Gastrocnemius medialis (tissue), 4 donors: Measurements from ENCODE around the gene ADORA3. TPM values are rescaled to one million over a fixed set of nuclear protein-coding genes. Genes with fewer than 3 reads are reported as not detected.

Source experiments
- ATAC-seq, 2 donors: fragments of 150-250 bp; one replicate each; pipeline ENCODE4 v1.9.1; 2016
- DNase-seq, 2 donors: peaks; one replicate each; pipeline ENCODE4 v3.0.0-alpha.2; 2019
- H3K27ac ChIP-seq, 4 donors: fragments of 200-600 bp; sonication (generic); 1 replicate in 1 of 4; 2 replicates in 3 of 4; pipeline ENCODE4 v1.5.1; 2016 to 2018; ENCODE audit warnings: mild to moderate bottlenecking in 2 of 4, moderate library complexity in 1 of 4
- H3K27me3 ChIP-seq, 3 donors: fragments of 200-600 bp; sonication (generic) in 2 of 3; 1 replicate in 1 of 3; 2 replicates in 2 of 3; pipeline versions ENCODE4 v1.5.1 to v1.6.0; 2016 to 2019; ENCODE audit warnings: mild to moderate bottlenecking in 1 of 3, moderate library complexity in 1 of 3
- H3K36me3 ChIP-seq, 2 donors: fragments of 200-600 bp; sonication (generic) in 1 of 2; one replicate each; pipeline ENCODE4 v1.5.1; 2017 to 2018
- H3K4me1 ChIP-seq, 2 donors: fragments of 200-600 bp; sonication (generic) in 1 of 2; one replicate each; pipeline ENCODE4 v1.5.1; 2016 to 2017; ENCODE audit warnings: mild to moderate bottlenecking in 2 of 2
- H3K4me3 ChIP-seq, 4 donors: fragments of 200-600 bp; sonication (generic) in 3 of 4; 1 replicate in 1 of 4; 2 replicates in 3 of 4; pipeline ENCODE4 v1.5.1; 2016 to 2019; ENCODE audit warnings: mild to moderate bottlenecking in 2 of 4
- H3K9me3 ChIP-seq, 3 donors: fragments of 200-600 bp; sonication (generic) in 2 of 3; 1 replicate in 1 of 3; 2 replicates in 2 of 3; pipeline ENCODE4 v1.5.1; 2016 to 2019
- POLR2A ChIP-seq, 2 donors: fragments of 450-650 bp; IDR thresholded peaks; one replicate each; pipeline ENCODE4 v1.6.1; 2017; ENCODE audit warnings: antibody characterized with exemption in 2 of 2, mild to moderate bottlenecking in 2 of 2, moderate library complexity in 2 of 2
- in situ Hi-C, 4 donors: fragments of 200-750 bp; cut with MboI; loops; one replicate each; pipeline versions ENCODE4 v1.15.0 to v1.8.0; 2017; ENCODE audit warnings: low sequenced_read_pairs in 4 of 4
- intact Hi-C: fragments of 100-400 bp; cut with DNase I; formaldehyde crosslinking; loops from one replicate; pipeline ENCODE4 v1.15.1; 2023; ENCODE audit warnings: low total_unique reads
- total RNA-seq, 4 donors: library from RNA; depleted of rRNA; stranded (reverse); fragments of >200 nt; gene quantifications; one replicate each; pipeline versions ENCODE4 v1.1.0 to v1.2.3, GENCODE V29; 2016
- TF ChIP-seq, protein P1 (sequence below), 5 experiments: fragments of 450-650 bp in 3 of 5; fragments of 200-600 bp in 2 of 5; sonication (generic) in 2 of 5; IDR thresholded peaks in 4 of 5; conservative IDR thresholded peaks in 1 of 5; 1 replicate in 4 of 5; 2 replicates in 1 of 5; pipeline ENCODE4 v1.5.1; 2016 to 2019; ENCODE audit warnings: antibody characterized with exemption in 5 of 5, mild to moderate bottlenecking in 3 of 5, moderate library complexity in 3 of 5

Gene ADORA3
- total RNA-seq, 4 donors from 2014 or later, result 1.0 to 4.1 (median 2.1) TPM

DNA sequence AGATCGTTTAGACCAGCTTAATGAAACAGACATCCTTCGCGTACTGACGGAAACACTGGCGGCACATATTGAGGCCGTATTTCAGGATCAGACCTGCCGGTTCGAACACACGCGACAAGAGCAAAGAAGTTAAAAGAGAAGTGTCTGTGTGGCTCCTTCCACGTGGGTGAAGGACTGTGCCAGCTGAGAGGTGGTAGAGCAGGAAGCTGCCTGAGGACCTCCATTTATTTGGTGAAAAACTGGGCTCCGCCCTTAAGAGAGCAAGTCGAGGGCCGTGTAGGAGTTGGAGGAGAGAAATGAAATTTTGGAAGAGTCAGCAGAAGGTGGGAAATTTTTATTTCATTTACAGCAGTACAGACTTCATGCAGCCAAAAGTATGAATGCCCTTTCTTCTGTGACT is 38.8 kb upstream of the ADORA3 start:
- Histone ChIP-seq H3K4me3 (no peak overlapping the region), H3K27ac (no peak overlapping the region), H3K27me3 (no peaks in the 10 kb centered on the region), H3K4me1 (no peaks in the 10 kb centered on the region), H3K9me3 (no peaks in the 10 kb centered on the region), H3K36me3 (no peaks in the 10 kb centered on the region)
- TF ChIP-seq, protein P1, sequence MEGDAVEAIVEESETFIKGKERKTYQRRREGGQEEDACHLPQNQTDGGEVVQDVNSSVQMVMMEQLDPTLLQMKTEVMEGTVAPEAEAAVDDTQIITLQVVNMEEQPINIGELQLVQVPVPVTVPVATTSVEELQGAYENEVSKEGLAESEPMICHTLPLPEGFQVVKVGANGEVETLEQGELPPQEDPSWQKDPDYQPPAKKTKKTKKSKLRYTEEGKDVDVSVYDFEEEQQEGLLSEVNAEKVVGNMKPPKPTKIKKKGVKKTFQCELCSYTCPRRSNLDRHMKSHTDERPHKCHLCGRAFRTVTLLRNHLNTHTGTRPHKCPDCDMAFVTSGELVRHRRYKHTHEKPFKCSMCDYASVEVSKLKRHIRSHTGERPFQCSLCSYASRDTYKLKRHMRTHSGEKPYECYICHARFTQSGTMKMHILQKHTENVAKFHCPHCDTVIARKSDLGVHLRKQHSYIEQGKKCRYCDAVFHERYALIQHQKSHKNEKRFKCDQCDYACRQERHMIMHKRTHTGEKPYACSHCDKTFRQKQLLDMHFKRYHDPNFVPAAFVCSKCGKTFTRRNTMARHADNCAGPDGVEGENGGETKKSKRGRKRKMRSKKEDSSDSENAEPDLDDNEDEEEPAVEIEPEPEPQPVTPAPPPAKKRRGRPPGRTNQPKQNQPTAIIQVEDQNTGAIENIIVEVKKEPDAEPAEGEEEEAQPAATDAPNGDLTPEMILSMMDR (IDR thresholded peaks at IDR 0.05 in 4 of 5, conservative IDR thresholded peaks at IDR 0.05 in 1 of 5), result no peak
- no peak for TF ChIP-seq POLR2A (IDR thresholded peaks at IDR 0.05)
- in situ Hi-C loops (no loop called here), intact Hi-C loops (no loop called here)
- ATAC-seq (no peak), DNase-seq (no peak)

DNA sequence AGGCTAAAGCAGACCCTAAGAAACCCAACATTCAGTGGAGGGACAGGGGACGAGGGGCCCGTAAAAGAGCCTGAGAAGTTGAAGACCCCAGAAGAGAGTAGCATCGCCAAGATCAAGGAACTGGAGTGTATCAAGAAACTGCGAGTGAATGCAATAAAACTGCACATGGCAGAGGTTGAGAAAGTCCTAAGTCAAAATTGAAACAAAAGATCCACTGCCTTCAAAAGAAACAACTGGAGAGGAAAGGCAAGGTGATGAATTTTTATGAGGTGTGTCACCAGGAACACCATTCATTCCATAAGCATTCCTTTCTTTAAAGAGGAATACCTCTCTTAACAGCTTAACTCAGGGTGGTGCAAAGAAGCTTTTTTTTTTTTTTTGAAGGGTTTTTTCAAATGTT is 38.3 kb upstream of the ADORA3 start:
- in situ Hi-C loops (no loop called here), intact Hi-C loops (no loop called here)
- no peak overlapping the region for H3K27ac ChIP-seq
- H3K27me3 ChIP-seq, result no peaks in the 10 kb centered on the region
- H3K9me3 ChIP-seq, result no peaks in the 10 kb centered on the region
- H3K36me3 ChIP-seq, result no peaks in the 10 kb centered on the region
- DNase-seq, result no peak
- no peak for TF ChIP-seq POLR2A (IDR thresholded peaks at IDR 0.05)
- TF ChIP-seq, protein P1 (IDR thresholded peaks at IDR 0.05 in 4 of 5, conservative IDR thresholded peaks at IDR 0.05 in 1 of 5), result no peak
- no peak for ATAC-seq
- no peak overlapping the region for H3K4me3 ChIP-seq
- no peaks in the 10 kb centered on the region for H3K4me1 ChIP-seq

DNA sequence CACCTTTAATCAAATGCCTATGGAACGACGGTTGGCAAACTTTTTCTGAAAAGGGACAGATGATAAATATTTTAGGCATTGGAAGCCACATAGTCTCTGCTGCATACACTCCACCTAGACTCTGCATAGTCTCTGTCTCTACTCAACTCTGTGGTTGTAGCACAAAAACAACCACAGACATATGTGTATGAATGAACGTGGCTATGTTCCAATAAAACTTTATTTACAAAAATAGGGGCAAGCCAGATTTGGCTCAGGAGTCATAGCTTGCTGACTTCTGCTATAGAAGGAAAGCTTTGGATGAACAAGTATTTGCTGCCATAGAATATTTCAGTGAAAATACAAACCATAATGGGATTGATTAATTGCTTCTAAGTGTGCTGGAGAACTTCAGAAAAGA is 37.5 kb upstream of the ADORA3 start:
- ATAC-seq (no peak), DNase-seq (no peak)
- TF ChIP-seq POLR2A (IDR thresholded peaks at IDR 0.05), result no peak
- TF ChIP-seq, protein P1 (IDR thresholded peaks at IDR 0.05 in 4 of 5, conservative IDR thresholded peaks at IDR 0.05 in 1 of 5), result no peak
- H3K27me3 ChIP-seq, result no peaks in the 10 kb centered on the region
- H3K36me3 ChIP-seq, result no peaks in the 10 kb centered on the region
- H3K4me1 ChIP-seq, result no peaks in the 10 kb centered on the region
- in situ Hi-C loops (no loop called here), intact Hi-C loops (no loop called here)
- no peak overlapping the region for H3K27ac ChIP-seq
- H3K4me3 ChIP-seq, result no peak overlapping the region
- H3K9me3 ChIP-seq, result no peaks in the 10 kb centered on the region

DNA sequence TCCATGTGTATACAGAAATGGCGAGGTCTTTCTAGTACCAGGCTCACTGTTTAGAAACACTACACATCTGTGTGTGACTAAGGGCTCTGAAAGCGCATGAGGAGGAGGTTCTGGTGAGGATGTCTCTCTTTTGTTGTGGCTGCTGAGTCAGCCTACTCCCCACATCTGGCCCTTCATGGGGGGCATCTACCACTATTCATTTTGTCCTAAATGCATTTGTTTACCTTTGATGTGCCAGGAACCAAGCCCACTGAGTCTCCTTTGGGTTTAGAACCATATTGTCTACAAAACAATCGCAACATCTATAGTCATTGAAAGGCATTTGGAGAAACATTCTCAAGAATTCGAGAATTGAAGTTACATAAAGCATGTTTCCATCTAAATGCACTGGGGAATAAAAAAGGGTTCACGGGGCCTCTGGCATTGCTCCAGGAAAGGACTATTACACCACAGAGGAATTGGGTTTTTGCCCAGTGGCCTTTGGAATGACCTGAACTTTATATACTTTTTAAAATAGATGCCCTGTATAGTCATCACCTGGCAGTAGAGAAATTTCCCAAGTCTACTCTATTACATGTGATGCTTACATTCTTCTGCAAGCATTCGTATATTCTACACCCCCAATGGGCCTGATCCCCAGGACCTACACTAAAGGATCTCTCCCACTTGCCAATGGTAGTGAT is 35.1 kb upstream of the ADORA3 start:
- Histone ChIP-seq H3K27me3 (no peaks in the 10 kb centered on the region), H3K4me3 (no peak overlapping the region), H3K4me1 (no peaks in the 10 kb centered on the region), H3K36me3 (no peaks in the 10 kb centered on the region), H3K9me3 (no peaks in the 10 kb centered on the region), H3K27ac (no peak overlapping the region)
- DNase-seq (no peak), ATAC-seq (no peak)
- intact Hi-C loops (no loop called here), in situ Hi-C loops (no loop called here)
- TF ChIP-seq POLR2A (IDR thresholded peaks at IDR 0.05), result no peak
- TF ChIP-seq, protein P1 (IDR thresholded peaks at IDR 0.05 in 4 of 5, conservative IDR thresholded peaks at IDR 0.05 in 1 of 5), result no peak
